ENCODE data around the gene ZMYND8. TPM values are rescaled to one million over a fixed set of nuclear protein-coding genes. Genes with fewer than 3 reads are reported as not detected.

Gene ZMYND8
- total and polyA plus RNA-seq, 2 of the 4 experiments (the other 2 are of a cell fraction), result 24.0 to 28.2 TPM

DNA sequence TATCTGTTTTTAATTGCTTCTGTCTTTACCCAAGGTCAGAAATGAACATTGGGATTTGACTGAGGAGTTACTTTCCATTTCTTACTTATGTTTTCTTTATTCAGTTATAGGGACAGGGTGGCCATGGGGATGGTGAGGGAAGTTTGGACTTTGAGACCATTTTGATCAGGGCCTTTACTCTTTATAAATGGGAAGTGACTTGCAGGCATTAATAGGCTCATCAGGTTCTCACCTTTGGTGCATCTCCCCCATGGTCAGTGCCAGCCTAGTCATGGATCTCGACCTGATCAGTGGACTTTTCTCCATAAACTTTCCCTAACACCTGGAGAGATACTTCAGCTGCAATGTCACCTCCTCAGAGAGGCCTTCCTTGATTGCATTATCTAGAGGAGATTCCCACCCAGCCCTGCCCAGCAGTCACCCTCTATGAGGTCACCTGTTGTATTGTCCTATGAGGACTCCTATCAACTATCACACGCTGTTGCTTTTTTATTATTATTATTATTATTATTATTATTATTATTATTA is 16.8 kb upstream of the ZMYND8 start:
- BruUV-seq (replicated peaks), result no TSS peak
- Histone ChIP-seq H3K4ac (ENCODE audit: low read depth, low read length) (no peak overlapping the region), H3K9me1 (ENCODE audit: insufficient read depth, low read length) (no peaks in the 10 kb centered on the region), H3K23ac (ENCODE audit: low read depth, low read length) (no peak overlapping the region), H2AK5ac (ENCODE audit: low read depth, low read length) (no peak overlapping the region), H3K4me1 (ENCODE audit: control insufficient read depth, insufficient read depth, low read length) (peaks cover 2% of the 10 kb centered on the region; the same call in 1 of the 2 replicates), H3K79me1 (ENCODE audit: low read depth in 1 of 2, low read length in 2 of 2) (no peaks in the 10 kb centered on the region), H3K9ac (ENCODE audit: low read depth, low read length) (no peak overlapping the region), H3K4me2 (ENCODE audit: low read depth, low read length) (no peak overlapping the region), H2BK15ac (ENCODE audit: low read depth, low read length) (no peak overlapping the region), H3K9me3 (ENCODE audit: control insufficient read depth, insufficient read depth, low read length) (no peaks in the 10 kb centered on the region), H4K20me1 (ENCODE audit: insufficient read depth, low read length) (no peaks in the 10 kb centered on the region), H2BK5ac (ENCODE audit: low read depth, low read length, poor library complexity, severe bottlenecking) (no peak overlapping the region), H4K91ac (ENCODE audit: insufficient read depth, low read depth, low read length) (no peak overlapping the region), H3K14ac (replicated peaks; ENCODE audit: low read depth, low read length) (no peak overlapping the region), H3K18ac (ENCODE audit: low read depth, low read length) (no peak overlapping the region), H3K27ac (ENCODE audit: insufficient read depth, low read length) (no peak overlapping the region), H2BK20ac (ENCODE audit: low read depth, low read length) (no peak overlapping the region; the same call in 1 of the 2 replicates), H2AFZ (replicated peaks; ENCODE audit: low read length, poor library complexity) (no peak overlapping the region), H4K8ac (ENCODE audit: low read depth in 2 of 2, low read length in 2 of 2) (no peak overlapping the region), H2BK120ac (ENCODE audit: low read depth, low read length) (no peak overlapping the region), H3K27me3 (ENCODE audit: control insufficient read depth, insufficient read depth, low read length) (no peaks in the 10 kb centered on the region), H2AK9ac (replicated peaks; ENCODE audit: low read depth, low read length, poor library complexity) (no peak overlapping the region), H3K56ac (ENCODE audit: extremely low read depth, insufficient read depth, low read length) (no peak overlapping the region), H3K4me3 (ENCODE audit: insufficient read depth, low read depth, low read length) (no peak overlapping the region), H4K5ac (ENCODE audit: low read depth, low read length) (no peak overlapping the region), H3K36me3 (ENCODE audit: control insufficient read depth, insufficient read depth, low read length) (no peaks in the 10 kb centered on the region)
- TF ChIP-seq NFE2L2 (IDR thresholded peaks at IDR 0.05; ENCODE audit: low read depth, low read length) (no peak), RAD21 (IDR thresholded peaks at IDR 0.05; ENCODE audit: low read length) (no peak), MXI1 (IDR thresholded peaks at IDR 0.05; ENCODE audit: borderline replicate concordance, low read depth, low read length) (no peak), RCOR1 (IDR thresholded peaks at IDR 0.05; ENCODE audit: insufficient replicate concordance, low read length) (no peak)
- ATAC-seq (ENCODE audit: low read depth), result no peak
- intact Hi-C loops (cut with micrococcal nuclease) (no loop called here), dilution Hi-C loops (cut with HindIII; ENCODE audit: low sequenced_read_pairs, unreplicated experiment) (no loop called here), in situ Hi-C loops (cut with MboI; ENCODE audit: low sequenced_read_pairs) (no loop called here)
- no peak for DNase-seq
- POLR2A ChIA-PET (ENCODE audit: unreplicated experiment), result interaction anchor here (1.1 kb wide), 1 partner anchor 12 kb away, joined by 5 read pairs; no protein-coding TSS in a partner anchor
- CTCF ChIA-PET, result interaction anchor here (1.3 kb wide), 1 partner anchor 56 kb away, joined by 3 read pairs; no protein-coding TSS in a partner anchor
- 100% methylated on average over 1 of the region's 2 CpGs; no CpG with 5 or more reads in 1 of the 2 experiments for WGBS, 2 experiments (ENCODE audit: extremely low coverage in 2 of 2, insufficient read length in 1 of 2)

Data from IMR-90 (cell line).